Hepatocyte (in vitro differentiated cells): ENCODE results near the gene MRC1. TPM values are rescaled to one million over a fixed set of nuclear protein-coding genes. Genes with fewer than 3 reads are reported as not detected.

Experiments used
- DNase-seq: peaks from one replicate; pipeline ENCODE4 v3.0.0-alpha.2; 2016; ENCODE audit warnings: low spot score
- H2AFZ ChIP-seq: fragments of 200-600 bp; sonication (generic); 2 replicates; pipeline ENCODE4 v1.6.0; 2016; ENCODE audit warnings: antibody characterized with exemption, mild to moderate bottlenecking
- H3K27ac ChIP-seq: fragments of 200-600 bp; sonication (generic); 2 replicates; pipeline ENCODE4 v1.5.1; 2016; ENCODE audit warnings: mild to moderate bottlenecking
- H3K27me3 ChIP-seq: fragments of 200-600 bp; sonication (generic); 2 replicates; pipeline ENCODE4 v1.6.1; 2016
- H3K36me3 ChIP-seq: fragments of 200-600 bp; sonication (generic); replicated peaks from 2 replicates; pipeline ENCODE4 v1.5.1; 2016; ENCODE audit warnings: low read depth; ENCODE audit not compliant: insufficient read depth
- H3K4me1 ChIP-seq: fragments of 200-600 bp; sonication (generic); 2 replicates; pipeline ENCODE4 v1.5.1; 2016; ENCODE audit warnings: mild to moderate bottlenecking, moderate library complexity; ENCODE audit not compliant: insufficient read depth
- H3K4me2 ChIP-seq: fragments of 200-600 bp; sonication (generic); 2 replicates; pipeline ENCODE4 v1.6.0; 2016
- H3K4me3 ChIP-seq: fragments of 200-600 bp; sonication (generic); 2 replicates; pipeline ENCODE4 v1.5.1; 2016; ENCODE audit warnings: mild to moderate bottlenecking
- H3K79me2 ChIP-seq: fragments of 200-600 bp; sonication (generic); 2 replicates; pipeline ENCODE4 v1.6.0; 2017; ENCODE audit warnings: mild to moderate bottlenecking
- H3K9me2 ChIP-seq: fragments of 200-600 bp; sonication (generic); replicated peaks from 2 replicates; pipeline ENCODE4 v1.6.0; 2017; ENCODE audit warnings: mild to moderate bottlenecking; ENCODE audit not compliant: insufficient read depth
- H3K9me3 ChIP-seq: fragments of 200-600 bp; sonication (generic); 2 replicates; pipeline ENCODE4 v1.5.1; 2016; ENCODE audit warnings: low read depth, mild to moderate bottlenecking
- H4K20me1 ChIP-seq: fragments of 200-600 bp; sonication (generic); 2 replicates; pipeline ENCODE4 v1.6.0; 2016; ENCODE audit warnings: mild to moderate bottlenecking; ENCODE audit not compliant: insufficient read depth, poor library complexity, severe bottlenecking
- CTCF ChIP-seq: fragments of 200-600 bp; sonication (generic); IDR thresholded peaks from 2 replicates; pipeline ENCODE4 v1.5.1; 2016; ENCODE audit warnings: antibody characterized with exemption, mild to moderate bottlenecking; ENCODE audit not compliant: poor library complexity
- EZH2 ChIP-seq: fragments of 200-600 bp; sonication (generic); IDR thresholded peaks from 2 replicates; pipeline ENCODE4 v1.6.1; 2016; ENCODE audit warnings: antibody characterized with exemption, mild to moderate bottlenecking, borderline replicate concordance
- EZH2phosphoT487 ChIP-seq: fragments of 200-600 bp; sonication (generic); IDR thresholded peaks from one replicate; pipeline ENCODE4 v1.6.1; 2018; ENCODE audit warnings: antibody characterized with exemption, mild to moderate bottlenecking, low read depth, moderate library complexity; ENCODE audit not compliant: unreplicated experiment, severe bottlenecking
- WGBS: methylation state at CpG from one replicate; pipeline ENCODE4 v1.1.6; 2016; ENCODE audit warnings: low lambda C conversion rate; ENCODE audit errors: missing lambda C conversion rate; 5-methylcytosine and 5-hydroxymethylcytosine counted together
- polyA plus RNA-seq: library from polyadenylated mRNA; unstranded; fragments of >200 nt; fragmentation: Nextera tagmentation; extraction: Ambion mirVana; gene quantifications from 2 replicates; pipeline ENCODE4 v1.2.1, GENCODE V29; 2016
- total RNA-seq: library from RNA; depleted of rRNA; stranded (reverse); fragments of >200 nt; gene quantifications from 2 replicates; pipeline ENCODE4 v1.2.3, GENCODE V29; 2014

Gene MRC1
- total and polyA plus RNA-seq, 2 experiments from 2014 or later: 0.30 to 2.4 TPM

DNA sequence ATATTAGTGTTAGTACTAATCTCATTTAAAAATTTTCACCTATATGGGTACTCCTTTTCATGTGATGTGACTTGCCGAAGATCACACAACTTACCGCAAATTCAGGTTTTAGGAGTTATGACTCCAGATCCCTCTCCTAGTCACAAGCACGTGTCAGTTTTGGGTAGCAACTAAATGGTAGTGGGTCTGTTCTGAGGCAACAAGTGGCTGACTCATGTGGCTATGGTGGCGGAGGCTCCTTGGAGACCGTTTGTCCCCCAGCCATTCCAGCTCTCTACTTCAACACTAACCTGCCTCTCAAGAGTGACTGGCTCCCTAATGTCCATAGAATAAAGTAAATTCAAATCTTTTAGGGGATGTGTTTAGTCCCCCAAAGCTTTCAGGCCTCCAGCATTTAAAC, 39.5 kb downstream of the MRC1 start:
- Histone ChIP-seq H3K79me2 (no peaks in the 10 kb centered on the region), H3K27ac (no peak overlapping the region), H3K9me2 (no peaks in the 10 kb centered on the region), H3K36me3 (no peaks in the 10 kb centered on the region), H2AFZ (no peak overlapping the region), H3K4me2 (no peak overlapping the region), H3K27me3 (no peaks in the 10 kb centered on the region), H4K20me1 (no peaks in the 10 kb centered on the region), H3K4me1 (no peaks in the 10 kb centered on the region), H3K4me3 (no peak overlapping the region), H3K9me3 (no peaks in the 10 kb centered on the region)
- 89% methylated on average over 5 of the region's 5 CpGs for WGBS
- TF ChIP-seq EZH2 (no peak), CTCF (no peak), EZH2phosphoT487 (no peak)
- DNase-seq: no peak

DNA sequence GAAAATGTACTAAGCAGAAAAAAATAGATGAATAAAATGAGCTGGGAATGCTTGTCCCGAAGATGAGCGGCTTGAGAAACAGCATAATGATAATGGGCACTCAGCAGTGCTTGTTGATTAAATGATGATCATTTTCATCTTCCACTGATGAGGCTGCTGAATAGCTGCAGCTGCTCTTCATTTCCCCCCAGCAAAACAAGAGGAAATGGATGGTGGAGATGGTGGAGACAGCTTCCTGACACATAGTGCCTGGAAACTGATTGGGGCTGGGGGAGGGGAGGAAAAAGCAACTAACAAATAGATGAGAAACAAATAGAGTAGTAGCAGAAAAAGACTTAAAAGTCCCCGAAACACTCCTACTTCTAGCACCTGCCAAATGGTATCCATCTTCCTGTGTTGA, 41.4 kb downstream of the MRC1 start:
- H3K9me2 ChIP-seq: no peaks in the 10 kb centered on the region
- H3K9me3 ChIP-seq: no peaks in the 10 kb centered on the region
- no peaks in the 10 kb centered on the region for H3K36me3 ChIP-seq
- no peak overlapping the region for H3K4me3 ChIP-seq
- H4K20me1 ChIP-seq: no peaks in the 10 kb centered on the region
- no peak overlapping the region for H3K4me2 ChIP-seq
- no peaks in the 10 kb centered on the region for H3K27me3 ChIP-seq
- H2AFZ ChIP-seq: no peak overlapping the region
- 95% methylated on average over 3 of the region's 3 CpGs for WGBS
- no peak for DNase-seq
- TF ChIP-seq EZH2 (no peak), EZH2phosphoT487 (no peak), CTCF (no peak)
- no peaks in the 10 kb centered on the region for H3K79me2 ChIP-seq
- H3K27ac ChIP-seq: no peak overlapping the region
- no peaks in the 10 kb centered on the region for H3K4me1 ChIP-seq

GRCh38 chr10:17851611-17852010, 42.5 kb downstream of the MRC1 start:
- Histone ChIP-seq H3K36me3 (no peaks in the 10 kb centered on the region), H3K27ac (no peak overlapping the region), H3K79me2 (no peaks in the 10 kb centered on the region), H3K4me2 (no peak overlapping the region), H3K4me3 (no peak overlapping the region), H3K4me1 (no peaks in the 10 kb centered on the region), H2AFZ (no peak overlapping the region), H3K27me3 (no peaks in the 10 kb centered on the region), H3K9me3 (no peaks in the 10 kb centered on the region), H3K9me2 (no peaks in the 10 kb centered on the region), H4K20me1 (no peaks in the 10 kb centered on the region)
- TF ChIP-seq CTCF (no peak), EZH2 (no peak), EZH2phosphoT487 (no peak)
- no peak for DNase-seq
- 66% methylated on average over 4 of the region's 4 CpGs for WGBS
